Neural cell (in vitro differentiated cells): ENCODE data around the gene HTRA2.

Source experiments
- RAD21 ChIP-seq: fragments of 450-650 bp; conservative IDR thresholded peaks from 2 replicates; pipeline ENCODE4 v1.6.1; 2014; ENCODE audit warnings: antibody characterized with exemption, mild to moderate bottlenecking, moderate library complexity
- TAF1 ChIP-seq: IDR thresholded peaks from 2 replicates; pipeline ENCODE4 v1.6.1; 2012; ENCODE audit warnings: low read depth
- TF ChIP-seq, protein P1 (sequence below): fragments of 450-650 bp; IDR thresholded peaks from 2 replicates; pipeline ENCODE4 v1.5.1; 2014; ENCODE audit warnings: antibody characterized with exemption, mild to moderate bottlenecking, moderate library complexity; ENCODE audit not compliant: poor library complexity, severe bottlenecking

DNA sequence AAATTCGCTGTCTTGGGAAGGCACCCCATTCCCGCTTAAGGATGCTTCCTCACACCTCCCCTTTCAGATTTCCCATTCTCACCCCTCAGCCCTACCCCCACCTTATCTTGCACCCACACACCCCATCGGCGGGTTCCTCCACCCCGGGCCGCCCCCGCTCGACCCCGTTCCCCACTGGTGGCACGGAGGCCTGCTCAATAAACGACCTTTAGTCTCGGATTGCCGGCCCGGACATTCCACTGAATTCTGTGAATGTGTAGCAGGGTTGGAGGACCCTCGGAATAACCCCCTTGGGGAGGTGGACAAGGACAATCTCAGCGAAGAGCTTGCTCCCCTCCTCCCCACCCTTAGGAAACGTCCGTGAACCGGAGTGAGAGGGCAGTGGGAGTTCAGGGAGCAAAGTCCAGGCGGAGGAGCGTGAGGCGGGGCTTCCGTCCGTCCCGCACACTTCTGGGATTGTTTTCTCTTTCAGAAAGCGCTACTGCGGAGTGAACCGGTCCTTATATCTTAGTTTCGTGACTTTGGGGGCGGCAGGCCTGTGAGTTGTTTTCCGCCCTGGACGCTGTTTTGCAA lies 27.5 kb upstream of the HTRA2 start:
- TF ChIP-seq RAD21 (no peak), TAF1 (no peak)
- TF ChIP-seq, protein P1, sequence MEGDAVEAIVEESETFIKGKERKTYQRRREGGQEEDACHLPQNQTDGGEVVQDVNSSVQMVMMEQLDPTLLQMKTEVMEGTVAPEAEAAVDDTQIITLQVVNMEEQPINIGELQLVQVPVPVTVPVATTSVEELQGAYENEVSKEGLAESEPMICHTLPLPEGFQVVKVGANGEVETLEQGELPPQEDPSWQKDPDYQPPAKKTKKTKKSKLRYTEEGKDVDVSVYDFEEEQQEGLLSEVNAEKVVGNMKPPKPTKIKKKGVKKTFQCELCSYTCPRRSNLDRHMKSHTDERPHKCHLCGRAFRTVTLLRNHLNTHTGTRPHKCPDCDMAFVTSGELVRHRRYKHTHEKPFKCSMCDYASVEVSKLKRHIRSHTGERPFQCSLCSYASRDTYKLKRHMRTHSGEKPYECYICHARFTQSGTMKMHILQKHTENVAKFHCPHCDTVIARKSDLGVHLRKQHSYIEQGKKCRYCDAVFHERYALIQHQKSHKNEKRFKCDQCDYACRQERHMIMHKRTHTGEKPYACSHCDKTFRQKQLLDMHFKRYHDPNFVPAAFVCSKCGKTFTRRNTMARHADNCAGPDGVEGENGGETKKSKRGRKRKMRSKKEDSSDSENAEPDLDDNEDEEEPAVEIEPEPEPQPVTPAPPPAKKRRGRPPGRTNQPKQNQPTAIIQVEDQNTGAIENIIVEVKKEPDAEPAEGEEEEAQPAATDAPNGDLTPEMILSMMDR, result no peak
